Germinal center (tissue), 1 donor: ENCODE measurements around the gene SLC2A4.

Experiments used
- DNase-seq: peaks from one replicate; pipeline ENCODE4 v3.0.0; 2012; ENCODE audit warnings: mixed read lengths, low spot score

SLC2A4 gene

GRCh38 chr17:7248796-7249195, 32.7 kb upstream of the SLC2A4 start:
- DNase-seq, result no peak

- no peak for DNase-seq
Measured at GRCh38 chr17:7249214-7249613, 32.3 kb upstream of the SLC2A4 start.

GRCh38 chr17:7249830-7250229, 31.7 kb upstream of the SLC2A4 start:
- DNase-seq, result no peak

- no peak for DNase-seq
Measured at GRCh38 chr17:7250695-7251627, 30.6 kb upstream of the SLC2A4 start.

GRCh38 chr17:7251661-7252175, 29.8 kb upstream of the SLC2A4 start, which contains the start of gene CTDNEP1:
TSS of gene CTDNEP1 (minus strand) at chr17:7251734. CDS start at chr17:7251296, 438 bp downstream.
- peak; percentile 96 for DNase-seq

- DNase-seq, result peak; percentile 91
Measured at GRCh38 chr17:7252176-7253043, 29.1 kb upstream of the SLC2A4 start, which contains the start of gene ELP5. TSS of gene ELP5 (plus strand) at chr17:7252215. CDS start at chr17:7252551, 336 bp downstream.

GRCh38 chr17:7253082-7253481, 28.4 kb upstream of the SLC2A4 start:
- DNase-seq, result no peak

GRCh38 chr17:7254511-7254910, 27.0 kb upstream of the SLC2A4 start:
- DNase-seq, result no peak

- no peak for DNase-seq
Measured at GRCh38 chr17:7256766-7257456, 24.6 kb upstream of the SLC2A4 start.

GRCh38 chr17:7258731-7259554, 22.6 kb upstream of the SLC2A4 start:
- DNase-seq, result no peak

- DNase-seq, result no peak
Measured at GRCh38 chr17:7259555-7259889, 22.0 kb upstream of the SLC2A4 start.

- no peak for DNase-seq
Measured at GRCh38 chr17:7260151-7260550, 21.4 kb upstream of the SLC2A4 start.

- DNase-seq, result no peak
Measured at GRCh38 chr17:7260651-7261378, 20.7 kb upstream of the SLC2A4 start.

GRCh38 chr17:7261379-7262191, 19.9 kb upstream of the SLC2A4 start:
- DNase-seq, result peak; percentile 36

- DNase-seq, result no peak
Measured at GRCh38 chr17:7262192-7262934, 19.2 kb upstream of the SLC2A4 start, which contains the start of gene CLDN7. TSS of gene CLDN7 (minus strand) at chr17:7262478. CDS start at chr17:7262043, 435 bp downstream.

GRCh38 chr17:7262935-7263800, 18.4 kb upstream of the SLC2A4 start:
- peak; percentile 18 for DNase-seq

- DNase-seq, result no peak
Measured at GRCh38 chr17:7263801-7264078, 17.8 kb upstream of the SLC2A4 start.

- no peak for DNase-seq
Measured at GRCh38 chr17:7266784-7267183, 14.7 kb upstream of the SLC2A4 start.
